PC-9 (cell line): ENCODE results near the gene RPTOR. TPM values are rescaled to one million over a fixed set of nuclear protein-coding genes. Genes with fewer than 3 reads are reported as not detected.

Experiments
- BruUV-seq: library from RNA; stranded (reverse); fragments of 400-500 nt; replicated peaks from 2 replicates; lab custom pipeline; 2021; lab: Mats Ljungman, UMichigan
- CTCF ChIA-PET: fragments of 300-600 bp; sonication (Branson Sonifier 250); formaldehyde crosslinking; loops from one replicate; lab custom pipeline; 2022; ENCODE audit warnings: antibody characterized with exemption; lab: Charles Lee
- POLR2A ChIA-PET: fragments of 300-600 bp; sonication (Branson Sonifier 250); formaldehyde crosslinking; loops from one replicate; lab custom pipeline; 2022; ENCODE audit warnings: antibody characterized with exemption; ENCODE audit not compliant: unreplicated experiment; lab: Charles Lee
- DNase-seq, 2 experiments: peaks; one replicate each; pipeline versions ENCODE4 v3.0.0 to v3.0.0-alpha.2; 2015 to 2022; ENCODE audit warnings: mixed read lengths in 1 of 2
- H2AFZ ChIP-seq: fragments of 200-600 bp; sonication (generic); 2 replicates; pipeline ENCODE4 v1.8.1; 2017; ENCODE audit warnings: antibody characterized with exemption
- H3F3A ChIP-seq: fragments of 200-600 bp; sonication (generic); 2 replicates; pipeline ENCODE4 v1.8.1; 2017; ENCODE audit warnings: antibody characterized with exemption, mild to moderate bottlenecking, low read depth; ENCODE audit not compliant: insufficient read depth
- H3K27ac ChIP-seq: fragments of 200-600 bp; sonication (generic); 2 replicates; pipeline ENCODE4 v1.6.1; 2016; ENCODE audit warnings: mixed run types
- H3K27me3 ChIP-seq: fragments of 200-600 bp; sonication (generic); 2 replicates; pipeline ENCODE4 v1.6.1; 2016; ENCODE audit warnings: low read depth, mixed run types; ENCODE audit not compliant: insufficient read depth
- H3K36me3 ChIP-seq: fragments of 200-600 bp; sonication (generic); 2 replicates; pipeline ENCODE4 v1.6.1; 2016; ENCODE audit warnings: low read depth, mixed run types
- H3K4me1 ChIP-seq: fragments of 200-600 bp; sonication (generic); replicated peaks from 2 replicates; pipeline ENCODE4 v1.6.1; 2016; ENCODE audit warnings: mixed run types; ENCODE audit not compliant: insufficient read depth
- H3K4me2 ChIP-seq: fragments of 200-600 bp; sonication (generic); 2 replicates; pipeline ENCODE4 v1.6.1; 2017; ENCODE audit warnings: mixed run types
- H3K4me3 ChIP-seq: fragments of 200-600 bp; sonication (generic); 2 replicates; pipeline ENCODE4 v1.6.1; 2016; ENCODE audit warnings: mixed run types
- H3K79me2 ChIP-seq: fragments of 200-600 bp; sonication (generic); 2 replicates; pipeline ENCODE4 v1.6.1; 2017; ENCODE audit warnings: low read depth, mixed run types
- H3K9me2 ChIP-seq: fragments of 200-600 bp; sonication (generic); 2 replicates; pipeline ENCODE4 v1.8.1; 2017; ENCODE audit warnings: mild to moderate bottlenecking; ENCODE audit not compliant: insufficient read depth
- H3K9me3 ChIP-seq: fragments of 200-600 bp; sonication (generic); 2 replicates; pipeline ENCODE4 v1.8.1; 2016; ENCODE audit warnings: low read depth; ENCODE audit not compliant: insufficient read depth
- H4K20me1 ChIP-seq: fragments of 200-600 bp; sonication (generic); 2 replicates; pipeline ENCODE4 v1.8.1; 2017; ENCODE audit not compliant: insufficient read depth
- EZH2 ChIP-seq: fragments of 200-600 bp; sonication (generic); IDR thresholded peaks from 2 replicates; pipeline ENCODE4 v1.8.0; 2017; ENCODE audit warnings: antibody characterized with exemption, low read depth
- intact Hi-C: fragments of 100-400 bp; cut with micrococcal nuclease; formaldehyde crosslinking; loops from one replicate; pipeline ENCODE4 v1.10.0; 2022; ENCODE audit not compliant: unreplicated experiment
- total RNA-seq: library from RNA; stranded (reverse); gene quantifications from 2 replicates; pipeline ENCODE4 v1.2.3, GENCODE V29; 2021
- TF ChIP-seq, protein P1 (sequence below): fragments of 200-600 bp; sonication (generic); conservative IDR thresholded peaks from 2 replicates; pipeline ENCODE4 v1.6.1; 2017; ENCODE audit warnings: mixed run types, antibody characterized with exemption, mild to moderate bottlenecking, moderate library complexity

Gene RPTOR
- total RNA-seq, 1 experiment from 2014 or later, result 50.8 TPM

DNA sequence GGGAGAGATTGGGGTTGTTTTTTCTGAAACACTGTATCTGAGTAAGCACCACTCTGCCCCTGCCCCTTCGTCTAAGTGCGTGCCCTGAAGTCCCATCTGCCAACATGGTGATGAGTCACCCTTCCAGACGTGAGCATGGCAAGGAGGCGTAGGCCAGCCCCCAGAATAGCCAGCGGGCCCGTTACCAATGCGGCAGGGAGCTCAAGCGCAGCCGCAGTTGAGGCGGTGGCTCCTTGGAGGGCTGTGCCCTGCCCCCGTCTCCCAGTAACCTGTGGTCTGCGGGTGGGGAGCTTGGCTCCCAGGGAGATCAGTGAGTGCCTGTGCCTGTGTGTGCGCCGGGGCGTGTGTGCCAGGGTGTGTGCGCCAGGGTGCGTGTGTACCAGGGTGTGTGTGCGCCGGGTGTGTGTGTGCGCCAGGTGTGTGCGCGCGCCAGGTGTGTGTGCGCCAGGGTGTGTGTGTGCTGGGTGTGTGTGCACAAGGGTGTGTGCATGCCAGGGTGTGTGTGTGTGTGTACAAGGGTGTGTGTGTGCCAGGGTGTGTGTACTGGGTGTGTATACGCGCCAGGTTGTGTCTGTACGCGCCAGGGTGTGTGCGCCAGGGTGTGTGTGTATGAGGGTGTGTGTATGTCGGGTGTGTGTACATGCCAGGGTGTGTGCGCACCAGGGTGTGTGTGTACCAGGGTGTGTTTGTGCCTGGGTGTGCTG, 348.4 kb downstream of the RPTOR start:
- Histone ChIP-seq H3F3A (peaks cover 21% of the 10 kb centered on the region), H3K9me3 (no peaks in the 10 kb centered on the region), H3K27ac (peak overlapping the region; percentile 95), H2AFZ (no peak overlapping the region), H3K4me3 (peak overlapping the region; percentile 44; the same call in 1 of the 2 replicates), H3K36me3 (no peaks in the 10 kb centered on the region), H3K4me2 (peak overlapping the region; percentile 73), H3K27me3 (no peaks in the 10 kb centered on the region), H3K4me1 (peaks cover 31% of the 10 kb centered on the region), H4K20me1 (peaks cover 6% of the 10 kb centered on the region; the same call in 1 of the 2 replicates), H3K9me2 (no peaks in the 10 kb centered on the region), H3K79me2 (no peaks in the 10 kb centered on the region)
- peak; percentile 61 to 87 for DNase-seq
- intact Hi-C loops, result loop anchor here (2.0 kb wide), 1 partner anchor 60 kb away; no protein-coding TSS in a partner anchor
- no TSS peak for BruUV-seq
- no peak for TF ChIP-seq EZH2
- TF ChIP-seq, protein P1, sequence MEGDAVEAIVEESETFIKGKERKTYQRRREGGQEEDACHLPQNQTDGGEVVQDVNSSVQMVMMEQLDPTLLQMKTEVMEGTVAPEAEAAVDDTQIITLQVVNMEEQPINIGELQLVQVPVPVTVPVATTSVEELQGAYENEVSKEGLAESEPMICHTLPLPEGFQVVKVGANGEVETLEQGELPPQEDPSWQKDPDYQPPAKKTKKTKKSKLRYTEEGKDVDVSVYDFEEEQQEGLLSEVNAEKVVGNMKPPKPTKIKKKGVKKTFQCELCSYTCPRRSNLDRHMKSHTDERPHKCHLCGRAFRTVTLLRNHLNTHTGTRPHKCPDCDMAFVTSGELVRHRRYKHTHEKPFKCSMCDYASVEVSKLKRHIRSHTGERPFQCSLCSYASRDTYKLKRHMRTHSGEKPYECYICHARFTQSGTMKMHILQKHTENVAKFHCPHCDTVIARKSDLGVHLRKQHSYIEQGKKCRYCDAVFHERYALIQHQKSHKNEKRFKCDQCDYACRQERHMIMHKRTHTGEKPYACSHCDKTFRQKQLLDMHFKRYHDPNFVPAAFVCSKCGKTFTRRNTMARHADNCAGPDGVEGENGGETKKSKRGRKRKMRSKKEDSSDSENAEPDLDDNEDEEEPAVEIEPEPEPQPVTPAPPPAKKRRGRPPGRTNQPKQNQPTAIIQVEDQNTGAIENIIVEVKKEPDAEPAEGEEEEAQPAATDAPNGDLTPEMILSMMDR, result no peak
- POLR2A ChIA-PET, result interaction anchor here (0.6 kb wide), 1 partner anchor 80 kb away, joined by 6 read pairs; no protein-coding TSS in a partner anchor
- CTCF ChIA-PET, result no interaction called here

DNA sequence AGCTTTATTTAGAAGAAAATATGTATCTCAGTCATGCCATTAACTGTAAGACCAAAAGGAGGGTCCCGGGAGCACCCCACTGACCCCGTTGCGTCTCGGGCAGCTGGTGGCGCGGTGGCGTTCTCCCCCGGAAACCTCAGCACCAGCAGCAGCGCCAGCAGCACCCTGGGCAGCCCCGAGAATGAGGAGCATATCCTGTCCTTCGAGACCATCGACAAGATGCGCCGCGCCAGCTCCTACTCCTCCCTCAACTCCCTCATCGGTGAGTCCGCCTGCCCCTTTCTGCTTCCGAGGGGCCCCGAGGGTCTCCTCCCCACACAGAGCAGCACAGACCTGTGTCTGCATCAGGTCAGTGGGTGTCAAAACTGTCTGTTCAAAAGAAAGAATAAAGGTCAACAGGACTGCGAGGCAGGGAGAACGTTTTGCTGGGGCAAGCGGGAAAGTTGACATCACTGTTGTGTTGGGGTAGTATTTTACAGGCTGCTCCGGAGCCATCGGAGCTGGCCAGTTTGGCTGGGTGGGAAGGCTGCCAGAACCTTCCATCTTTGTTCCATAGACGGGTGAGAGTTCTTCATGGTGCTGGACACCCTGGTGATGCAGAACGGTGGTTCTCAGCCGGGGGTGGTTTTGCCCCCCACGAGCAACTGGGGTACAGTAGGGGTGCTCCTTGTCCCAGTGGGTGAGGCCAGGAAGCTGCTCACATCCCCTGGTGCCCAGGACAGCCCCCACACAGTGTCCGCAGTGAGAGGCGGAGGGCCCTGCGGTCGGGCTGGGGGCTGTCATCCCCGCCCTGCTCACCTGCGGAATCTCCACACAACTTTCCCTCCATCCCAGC, 349.2 kb downstream of the RPTOR start:
- intact Hi-C loops, result loop anchor here (2.0 kb wide), 1 partner anchor 61 kb away; no protein-coding TSS in a partner anchor

DNA sequence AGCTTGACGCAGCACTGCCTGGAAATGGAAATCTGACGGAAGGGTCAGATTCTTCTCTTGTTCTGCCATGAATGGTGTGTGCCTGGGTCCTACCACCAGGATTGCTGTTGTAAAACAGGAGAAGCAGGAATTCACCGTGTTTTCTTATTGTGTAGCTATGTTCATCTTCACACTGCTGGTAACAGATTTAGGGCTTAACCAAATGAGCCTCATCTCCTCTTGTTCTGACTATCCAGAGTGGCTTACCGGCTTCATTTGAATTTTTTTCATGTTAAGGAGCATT, 349.7 kb downstream of the RPTOR start:
- intact Hi-C loops, result no loop called here
- CTCF ChIA-PET, result no interaction called here

More for the DNA sequence above, 349.2 kb downstream of the RPTOR start:
- Histone ChIP-seq H3K27ac (no peak overlapping the region), H3F3A (peaks cover 21% of the 10 kb centered on the region), H4K20me1 (peaks cover 6% of the 10 kb centered on the region; the same call in 1 of the 2 replicates), H3K27me3 (no peaks in the 10 kb centered on the region), H3K4me3 (no peak overlapping the region), H3K36me3 (no peaks in the 10 kb centered on the region), H2AFZ (no peak overlapping the region), H3K9me3 (no peaks in the 10 kb centered on the region), H3K4me2 (no peak overlapping the region), H3K9me2 (no peaks in the 10 kb centered on the region), H3K79me2 (no peaks in the 10 kb centered on the region), H3K4me1 (peaks cover 31% of the 10 kb centered on the region)
- DNase-seq, result no peak
- TF ChIP-seq, protein P1, result no peak
- TF ChIP-seq EZH2, result no peak
- no TSS peak for BruUV-seq
- ChIA-PET CTCF (no interaction called here), POLR2A (no interaction called here)

More for the DNA sequence above, 349.7 kb downstream of the RPTOR start:
- H4K20me1 ChIP-seq, result peaks cover 6% of the 10 kb centered on the region; the same call in 1 of the 2 replicates
- POLR2A ChIA-PET, result no interaction called here
- no peaks in the 10 kb centered on the region for H3K9me3 ChIP-seq
- H3K4me3 ChIP-seq, result no peak overlapping the region
- H3K4me2 ChIP-seq, result no peak overlapping the region
- H3K79me2 ChIP-seq, result no peaks in the 10 kb centered on the region
- H3K36me3 ChIP-seq, result no peaks in the 10 kb centered on the region
- peaks cover 21% of the 10 kb centered on the region for H3F3A ChIP-seq
- BruUV-seq, result no TSS peak
- H3K27me3 ChIP-seq, result no peaks in the 10 kb centered on the region
- H2AFZ ChIP-seq, result no peak overlapping the region
- no peaks in the 10 kb centered on the region for H3K9me2 ChIP-seq
- H3K27ac ChIP-seq, result no peak overlapping the region
- DNase-seq, result no peak
- H3K4me1 ChIP-seq, result peaks cover 31% of the 10 kb centered on the region
- TF ChIP-seq, protein P1, result no peak
- no peak for TF ChIP-seq EZH2
